K562 (cell line): Measurements from ENCODE around the gene SAP30BP. TPM values are rescaled to one million over a fixed set of nuclear protein-coding genes. Genes with fewer than 3 reads are reported as not detected.
A peak's percentile ranks its signal among the peaks of the same experiment; 100 is the strongest.

ENCODE experiments used
- ATAC-seq: fragments of 200-7000 bp; cut with Tn5 transposase; 3 replicates; pipeline ENCODE4 v1.9.1; 2020; ENCODE audit warnings: moderate library complexity
- BruUV-seq: library from RNA; stranded (reverse); fragments of 400-500 nt; replicated peaks from 2 replicates; lab custom pipeline; 2021; lab: Mats Ljungman, UMichigan
- CTCF ChIA-PET: fragments of 300-600 bp; formaldehyde crosslinking; extraction: SDS; loops from one replicate; lab custom pipeline; 2021; ENCODE audit warnings: low intra/inter-chr PET ratio; lab: Yijun Ruan, JAX
- POLR2A ChIA-PET: fragments of 300-600, 350-650 bp; sonication (Branson Sonifier 250); formaldehyde crosslinking; extraction: SDS; loops from one replicate; lab custom pipeline; 2021; ENCODE audit warnings: antibody characterized with exemption, inconsistent platforms; lab: Yijun Ruan, JAX
- DNase-seq, 4 experiments: peaks; one replicate each; pipeline versions ENCODE4 v3.0.0 to v3.0.0-alpha.2; 2011 to 2018; ENCODE audit warnings: low spot score in 3 of 4, mixed read lengths in 3 of 4; ENCODE audit errors: extremely low read depth in 1 of 4
- FAIRE-seq: peaks from 2 replicates; lab custom pipeline; 2011; peaks lifted over from hg19 to GRCh38; lab: Jason Lieb, UNC
- H2AFZ ChIP-seq: 2 replicates; pipeline ENCODE4 v1.6.0; 2011; ENCODE audit warnings: low read depth, low read length, control low read depth, inconsistent platforms
- H3K27ac ChIP-seq: fragments of 200-600 bp; 3 replicates; pipeline ENCODE4 v1.8.0; 2011; ENCODE audit warnings: low read depth, mild to moderate bottlenecking, control low read depth, inconsistent platforms, low read length, moderate library complexity, mixed read lengths; ENCODE audit errors: extremely low read depth
- H3K27me3 ChIP-seq, 2 experiments: fragments of 300-600 bp in 1 of 2; 2 replicates in 1 of 2; 3 replicates in 1 of 2; pipeline versions ENCODE4 v1.6.0 to v1.8.0; 2011; ENCODE audit warnings: inconsistent platforms in 2 of 2, low read length in 2 of 2, mild to moderate bottlenecking in 1 of 2, mixed read lengths in 1 of 2, moderate library complexity in 1 of 2; ENCODE audit not compliant: control insufficient read depth in 2 of 2, insufficient read depth in 2 of 2
- H3K36me3 ChIP-seq: fragments of 300-600 bp; 3 replicates; pipeline ENCODE4 v1.8.0; 2011; ENCODE audit warnings: mild to moderate bottlenecking, low read length, inconsistent platforms; ENCODE audit not compliant: control insufficient read depth, insufficient read depth
- H3K4me1 ChIP-seq, 2 experiments: fragments of 200-600 bp in 1 of 2; replicated peaks in 1 of 2; 2 replicates in 1 of 2; 3 replicates in 1 of 2; pipeline versions ENCODE4 v1.5.1 to v1.8.0; 2011; ENCODE audit warnings: inconsistent platforms in 2 of 2, low read length in 2 of 2, mild to moderate bottlenecking in 1 of 2, mixed read lengths in 1 of 2, moderate library complexity in 1 of 2; ENCODE audit not compliant: control insufficient read depth in 2 of 2, insufficient read depth in 2 of 2
- H3K4me2 ChIP-seq: 2 replicates; pipeline ENCODE4 v1.6.1; 2011; ENCODE audit warnings: low read length, control low read depth, inconsistent platforms, mixed read lengths; ENCODE audit not compliant: insufficient read depth
- H3K4me3 ChIP-seq: fragments of 200-600 bp; sonication (generic), shearing (Covaris generic); 2 replicates; pipeline ENCODE4 v1.5.1; 2016; ENCODE audit warnings: control low read depth, inconsistent platforms
- H3K79me2 ChIP-seq: fragments of 200-600 bp; 3 replicates; pipeline ENCODE4 v1.8.0; 2011; ENCODE audit warnings: low read length, inconsistent platforms; ENCODE audit not compliant: control insufficient read depth, insufficient read depth
- H3K9ac ChIP-seq, 2 experiments: 2 replicates each; pipeline versions ENCODE4 v1.6.0 to v1.6.1; 2011; ENCODE audit warnings: low read depth in 2 of 2, low read length in 2 of 2, control low read depth in 1 of 2, inconsistent platforms in 1 of 2, mild to moderate bottlenecking in 1 of 2, mixed read lengths in 1 of 2; ENCODE audit not compliant: insufficient read depth in 1 of 2
- H3K9me1 ChIP-seq: one replicate; pipeline ENCODE4 v1.6.0; 2011; ENCODE audit warnings: inconsistent platforms, mild to moderate bottlenecking, low read length, moderate library complexity; ENCODE audit not compliant: control insufficient read depth, insufficient read depth
- H3K9me3 ChIP-seq: replicated peaks from 2 replicates; pipeline ENCODE4 v1.5.1; 2011; ENCODE audit warnings: low read depth, low read length, inconsistent platforms; ENCODE audit not compliant: control insufficient read depth, insufficient read depth
- H4K20me1 ChIP-seq: replicated peaks from 2 replicates; pipeline ENCODE4 v1.6.1; 2011; ENCODE audit warnings: low read length, inconsistent platforms, mixed read lengths; ENCODE audit not compliant: control insufficient read depth, insufficient read depth
- CBFB ChIP-seq: sonication (generic); formaldehyde crosslinking; IDR thresholded peaks from 2 replicates; pipeline ENCODE4 v1.4.0; 2020; ENCODE audit warnings: mild to moderate bottlenecking, missing genetic modification reagents
- CCNT2 ChIP-seq: IDR thresholded peaks from 2 replicates; pipeline ENCODE4 v1.6.1; 2011; ENCODE audit warnings: borderline replicate concordance, low read depth, mild to moderate bottlenecking, moderate library complexity, mixed read lengths, low read length; ENCODE audit not compliant: insufficient read length; ENCODE audit errors: extremely low read depth
- FOXA1 ChIP-seq: fragments of 450-650 bp; IDR thresholded peaks from 2 replicates; pipeline ENCODE4 v1.6.1; 2016; ENCODE audit warnings: mild to moderate bottlenecking, borderline replicate concordance
- GTF2E2 ChIP-seq: fragments of 200-800 bp; sonication (Bioruptor generic); IDR thresholded peaks from 2 replicates; pipeline ENCODE4 v1.6.1; 2016; ENCODE audit warnings: missing genetic modification characterization, missing compliant biosample characterization
- KLF13 ChIP-seq: fragments of 450-650 bp; IDR thresholded peaks from 2 replicates; pipeline ENCODE4 v1.6.1; 2016; ENCODE audit warnings: missing genetic modification characterization, low read depth, mild to moderate bottlenecking, missing compliant biosample characterization, moderate library complexity, borderline replicate concordance
- NELFE ChIP-seq: IDR thresholded peaks from 2 replicates; pipeline ENCODE4 v1.6.1; 2011; ENCODE audit warnings: mild to moderate bottlenecking; ENCODE audit not compliant: insufficient read depth, insufficient read length
- NR2C2 ChIP-seq, 2 experiments: fragments of 200-800 bp in 1 of 2; sonication (Bioruptor generic) in 1 of 2; sonication (generic) in 1 of 2; formaldehyde crosslinking in 1 of 2; IDR thresholded peaks; 2 replicates each; pipeline versions ENCODE4 v1.6.1 to v1.8.0; 2016 to 2022; ENCODE audit warnings: mild to moderate bottlenecking in 1 of 2, missing compliant biosample characterization in 1 of 2, missing genetic modification characterization in 1 of 2, missing genetic modification reagents in 1 of 2
- PHF21A ChIP-seq: fragments of 450-650 bp; IDR thresholded peaks from 2 replicates; pipeline ENCODE4 v1.6.1; 2017; ENCODE audit warnings: low read depth, borderline replicate concordance
- RAD21 ChIP-seq, 2 experiments: fragments of 250-450 bp in 1 of 2; fragments of 450-650 bp in 1 of 2; sonication (Bioruptor Pico) in 1 of 2; formaldehyde crosslinking in 1 of 2; IDR thresholded peaks in 1 of 2; conservative IDR thresholded peaks in 1 of 2; 2 replicates each; pipeline versions ENCODE4 v1.4.0 to v1.8.0; 2020 to 2022; ENCODE audit warnings: mild to moderate bottlenecking in 2 of 2, moderate library complexity in 1 of 2
- RBFOX2 ChIP-seq: fragments of 200-400 bp; formaldehyde crosslinking; IDR thresholded peaks from 2 replicates; pipeline ENCODE4 v1.6.1; 2017; ENCODE audit warnings: low read depth, mild to moderate bottlenecking, low read length, moderate library complexity
- SMC3 ChIP-seq: conservative IDR thresholded peaks from 2 replicates; pipeline ENCODE4 v1.6.1; 2011; ENCODE audit warnings: low read depth, low read length, improper control_type of control experiment; ENCODE audit not compliant: insufficient read depth
- SRF ChIP-seq, 2 experiments: fragments of 250-450, 450-650 bp in 1 of 2; sonication (Bioruptor Pico) in 1 of 2; sonication (generic) in 1 of 2; formaldehyde crosslinking; IDR thresholded peaks; 2 replicates each; pipeline versions ENCODE4 v1.5.0 to v1.5.1; 2020 to 2022; ENCODE audit warnings: mild to moderate bottlenecking in 1 of 2, missing genetic modification reagents in 1 of 2
- ZNF384 ChIP-seq: IDR thresholded peaks from 2 replicates; pipeline ENCODE4 v1.6.1; 2012; ENCODE audit warnings: low read depth, low read length, improper control_type of control experiment
- ZNF436 ChIP-seq: fragments of 250-450, 450-650 bp; sonication (Bioruptor Pico); formaldehyde crosslinking; IDR thresholded peaks from 2 replicates; pipeline ENCODE4 v1.7.0; 2020; ENCODE audit warnings: mild to moderate bottlenecking
- WGBS: fragments of 100-300 bp; shearing (Covaris generic); methylation state at CpG from one replicate; pipeline ENCODE4 v1.1.6; 2016; ENCODE audit warnings: low coverage, mixed read lengths; ENCODE audit not compliant: insufficient coverage; ENCODE audit errors: missing lambda C conversion rate; 5-methylcytosine and 5-hydroxymethylcytosine counted together
- in situ Hi-C: fragments of 300-500 bp; cut with MboI; formaldehyde crosslinking; loops from 4 replicates; pipeline ENCODE4 v1.15.0; 2018; ENCODE audit warnings: inconsistent platforms, mixed read lengths
- intact Hi-C: fragments of 100-400 bp; cut with micrococcal nuclease; formaldehyde crosslinking; loops from 2 replicates; pipeline ENCODE4 v1.14.2; 2022
- polyA plus RNA-seq, 8 experiments: library from polyadenylated mRNA; depleted of rRNA in 4 of 8; stranded (reverse) in 5 of 8; unstranded in 3 of 8; fragments of >200 nt; fragmentation: Nextera tagmentation in 2 of 8; fragmentation: Illumina TruSeq in 1 of 8; extraction: Ambion mirVana in 2 of 8; extraction: Trizol in 1 of 8; gene quantifications; 2 replicates each; pipeline versions ENCODE4 v1.2.1 to v1.2.3, GENCODE V29; 2011 to 2014; ENCODE audit warnings: inconsistent platforms in 1 of 8, missing spikeins in 1 of 8
- total RNA-seq, 7 experiments: library from RNA; depleted of rRNA in 6 of 7; stranded (reverse); fragments of >200 nt in 6 of 7; fragmentation: Illumina TruSeq in 2 of 7; extraction: Trizol in 2 of 7; gene quantifications; 2 replicates each; pipeline versions ENCODE4 v1.2.1 to v1.2.3, GENCODE V29; 2011 to 2021; ENCODE audit warnings: low replicate concordance in 1 of 7

SAP30BP gene
- total and polyA plus RNA-seq, 9 of the 15 experiments (the other 6 are each of a cell fraction or from before 2014, with no cell fraction given) = 45.3 to 154 (median 71.7) TPM

DNA sequence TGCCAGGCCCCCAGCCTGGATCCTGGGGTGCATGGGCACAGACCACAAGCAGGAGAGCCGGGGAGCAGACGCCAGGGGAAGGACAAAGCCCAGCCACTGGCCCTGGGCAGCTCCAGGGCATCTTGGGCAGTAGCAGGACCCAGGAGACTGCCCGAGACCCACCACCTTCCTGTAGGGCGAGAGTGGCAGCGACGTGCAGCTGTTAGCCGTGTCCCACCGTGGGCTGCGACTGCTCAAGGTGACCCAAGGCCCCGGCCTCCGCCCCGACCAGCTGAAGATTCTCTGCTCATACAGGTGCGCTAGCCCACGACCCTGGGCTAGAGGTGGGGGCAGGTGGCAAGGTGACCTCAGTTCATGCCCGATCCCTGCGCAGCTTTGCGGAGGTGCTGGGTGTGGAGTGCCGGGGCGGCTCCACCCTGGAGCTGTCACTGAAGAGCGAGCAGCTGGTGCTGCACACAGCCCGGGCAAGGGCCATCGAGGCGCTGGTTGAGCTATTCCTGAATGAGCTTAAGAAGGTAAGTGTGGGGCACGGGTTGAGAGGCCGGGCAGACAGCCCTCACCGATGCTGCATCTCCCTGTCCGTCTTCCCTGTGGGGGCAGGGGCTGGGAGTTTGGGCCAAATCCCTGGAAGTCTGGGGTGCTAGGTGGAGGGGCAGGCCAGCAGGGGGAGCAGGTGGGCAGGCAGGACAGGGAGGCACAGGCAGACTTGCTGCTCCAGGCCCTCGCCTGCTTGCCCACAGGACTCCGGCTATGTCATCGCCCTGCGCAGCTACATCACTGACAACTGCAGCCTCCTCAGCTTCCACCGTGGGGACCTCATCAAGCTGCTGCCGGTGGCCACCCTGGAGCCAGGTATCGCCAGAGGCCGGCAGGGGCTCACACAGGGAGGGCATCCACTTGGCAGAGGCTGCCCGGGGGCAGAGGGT lies 47.4 kb upstream of the SAP30BP start:
- ATAC-seq = peak; percentile 71
- Histone ChIP-seq H3K79me2 (no peaks in the 10 kb centered on the region), H2AFZ (no peak overlapping the region), H3K36me3 (no peaks in the 10 kb centered on the region), H3K4me3 (no peak overlapping the region), H3K27me3 (peaks cover 4 to 61% of the 10 kb centered on the region in 2 experiments; a peak in 3 of 5 replicates), H3K9ac (peak overlapping the region in 1 of 2 experiments; percentile 68; a peak in 2 of 4 replicates), H3K4me1 (peaks cover 0 to 74% of the 10 kb centered on the region in 2 experiments; a peak in 3 of 5 replicates), H4K20me1 (peaks cover 17% of the 10 kb centered on the region), H3K9me1 (no peaks in the 10 kb centered on the region), H3K27ac (no peak overlapping the region), H3K4me2 (no peak overlapping the region), H3K9me3 (no peaks in the 10 kb centered on the region)
- intact Hi-C loops = loop anchor here (10.0 kb wide), 1 partner anchor 195 kb away; no protein-coding TSS in a partner anchor
- 14% methylated on average over 34 of the region's 36 CpGs for WGBS
- peak; percentile 65 for FAIRE-seq
- ChIA-PET POLR2A (interaction anchor here (0.6 to 1.4 kb wide), 6 partner anchors 12 to 158 kb away, joined by 3 to 4 read pairs (median 4); no protein-coding TSS in a partner anchor), CTCF (interaction anchor here (0.7 to 2.3 kb wide), 4 partner anchors 103 to 130 kb away, joined by 3 to 9 read pairs (median 4); partner anchors contain the start of gene TSEN54)
- no TSS peak for BruUV-seq
- in situ Hi-C loops = loop anchor here (5.0 kb wide), 1 partner anchor 128 kb away; no protein-coding TSS in a partner anchor
- peak; percentile 67 to 81 (median 75) for DNase-seq
- TF ChIP-seq KLF13 (tag) = no peak
- 0 out of 2 replicates have a peak, but pooled peaks have one; percentile 25 for TF ChIP-seq NR2C2 (CRISPR knock-in tag; IDR thresholded peaks at IDR 0.05)
- no peak for TF ChIP-seq NR2C2 (tag; IDR thresholded peaks at IDR 0.05)
- TF ChIP-seq ZNF384 = no peak
- no peak for TF ChIP-seq PHF21A
- peak; percentile 35; the same call in 1 of the 2 replicates for TF ChIP-seq SMC3
- TF ChIP-seq NELFE = no peak
- no peak; a peak in 1 of 4 replicates for TF ChIP-seq SRF (CRISPR knock-in tag; IDR thresholded peaks at IDR 0.05)
- TF ChIP-seq FOXA1 = no peak
- 0 out of 2 replicates have a peak, but pooled peaks have one; percentile 1 for TF ChIP-seq CBFB (CRISPR knock-in tag)
- no peak for TF ChIP-seq CCNT2
- TF ChIP-seq GTF2E2 = no peak
- no peak for TF ChIP-seq RBFOX2
- no peak for TF ChIP-seq ZNF436 (CRISPR knock-in tag)
- peak in 1 of 2 experiments; percentile 58; a peak in 2 of 4 replicates for TF ChIP-seq RAD21 (CRISPR knock-in tag; conservative IDR thresholded peaks at IDR 0.05 in 1 of 2, IDR thresholded peaks at IDR 0.05 in 1 of 2)
